Neural progenitor cell (in vitro differentiated cells): ENCODE data around the gene ELMO1. TPM values are rescaled to one million over a fixed set of nuclear protein-coding genes. Genes with fewer than 3 reads are reported as not detected.

Source experiments
- DNase-seq: peaks from one replicate; pipeline ENCODE4 v3.0.0-alpha.2; 2016; ENCODE audit warnings: low spot score
- H2AFZ ChIP-seq: fragments of 200-600 bp; sonication (generic); replicated peaks from 2 replicates; pipeline ENCODE4 v1.6.1; 2016; ENCODE audit warnings: antibody characterized with exemption
- H3F3A ChIP-seq: fragments of 200-600 bp; sonication (generic); 2 replicates; pipeline ENCODE4 v1.6.1; 2016; ENCODE audit warnings: antibody characterized with exemption, low read depth
- H3K27ac ChIP-seq: fragments of 200-600 bp; sonication (generic); 2 replicates; pipeline ENCODE4 v1.5.1; 2016; ENCODE audit warnings: mild to moderate bottlenecking
- H3K27me3 ChIP-seq: fragments of 200-600 bp; sonication (generic); 2 replicates; pipeline ENCODE4 v1.6.1; 2016; ENCODE audit warnings: mild to moderate bottlenecking, moderate library complexity
- H3K36me3 ChIP-seq: fragments of 200-600 bp; sonication (generic); 2 replicates; pipeline ENCODE4 v1.5.1; 2016
- H3K4me1 ChIP-seq: fragments of 200-600 bp; sonication (generic); 2 replicates; pipeline ENCODE4 v1.6.1; 2016; ENCODE audit warnings: mixed run types
- H3K4me2 ChIP-seq: fragments of 200-600 bp; sonication (generic); 2 replicates; pipeline ENCODE4 v1.6.1; 2016
- H3K4me3 ChIP-seq: fragments of 200-600 bp; sonication (generic); 2 replicates; pipeline ENCODE4 v1.5.1; 2016
- H3K79me2 ChIP-seq: fragments of 200-600 bp; sonication (generic); 2 replicates; pipeline ENCODE4 v1.6.1; 2016; ENCODE audit warnings: low read depth
- H3K9ac ChIP-seq: fragments of 200-600 bp; sonication (generic); 2 replicates; pipeline ENCODE4 v1.6.1; 2016
- H3K9me3 ChIP-seq: fragments of 200-600 bp; sonication (generic); 2 replicates; pipeline ENCODE4 v1.5.1; 2016; ENCODE audit warnings: low read depth
- H4K20me1 ChIP-seq: fragments of 200-600 bp; sonication (generic); 2 replicates; pipeline ENCODE4 v1.6.1; 2016; ENCODE audit warnings: low read depth
- H3K27ac Mint-ChIP-seq: 3 replicates; pipeline ENCODE4 v1.8.0; 2021; ENCODE audit warnings: mixed read lengths
- H3K27me3 Mint-ChIP-seq: 2 replicates; pipeline ENCODE4 v1.8.0; 2022; ENCODE audit warnings: low read depth, mild to moderate bottlenecking, inconsistent platforms, moderate library complexity, mixed read lengths; ENCODE audit not compliant: insufficient read depth
- H3K36me3 Mint-ChIP-seq: 3 replicates; pipeline ENCODE4 v1.8.0; 2021; ENCODE audit warnings: mixed read lengths
- H3K4me1 Mint-ChIP-seq: 3 replicates; pipeline ENCODE4 v1.8.0; 2021; ENCODE audit warnings: mixed read lengths
- H3K4me3 Mint-ChIP-seq: 3 replicates; pipeline ENCODE4 v1.8.0; 2021; ENCODE audit warnings: mild to moderate bottlenecking, moderate library complexity, mixed read lengths
- H3K9me3 Mint-ChIP-seq: 3 replicates; pipeline ENCODE4 v1.8.0; 2020; ENCODE audit warnings: mixed read lengths
- EZH2 ChIP-seq: fragments of 200-600 bp; sonication (generic); IDR thresholded peaks from 2 replicates; pipeline ENCODE4 v1.6.1; 2017; ENCODE audit warnings: antibody characterized with exemption, mild to moderate bottlenecking, moderate library complexity
- EZH2phosphoT487 ChIP-seq: fragments of 200-600 bp; sonication (generic); IDR thresholded peaks from 2 replicates; pipeline ENCODE4 v1.6.1; 2017; ENCODE audit warnings: antibody characterized with exemption
- total RNA-seq: library from RNA; depleted of rRNA; stranded (reverse); fragments of >200 nt; gene quantifications from 2 replicates; pipeline ENCODE4 v1.2.3, GENCODE V29; 2015; ENCODE audit warnings: low replicate concordance
- TF ChIP-seq, protein P1 (sequence below): fragments of 200-600 bp; sonication (generic); IDR thresholded peaks from 2 replicates; pipeline ENCODE4 v1.5.1; 2017; ENCODE audit warnings: antibody characterized with exemption, mild to moderate bottlenecking

The ELMO1 gene
- total RNA-seq, 1 donor from 2014 or later, result 22.0 TPM

DNA sequence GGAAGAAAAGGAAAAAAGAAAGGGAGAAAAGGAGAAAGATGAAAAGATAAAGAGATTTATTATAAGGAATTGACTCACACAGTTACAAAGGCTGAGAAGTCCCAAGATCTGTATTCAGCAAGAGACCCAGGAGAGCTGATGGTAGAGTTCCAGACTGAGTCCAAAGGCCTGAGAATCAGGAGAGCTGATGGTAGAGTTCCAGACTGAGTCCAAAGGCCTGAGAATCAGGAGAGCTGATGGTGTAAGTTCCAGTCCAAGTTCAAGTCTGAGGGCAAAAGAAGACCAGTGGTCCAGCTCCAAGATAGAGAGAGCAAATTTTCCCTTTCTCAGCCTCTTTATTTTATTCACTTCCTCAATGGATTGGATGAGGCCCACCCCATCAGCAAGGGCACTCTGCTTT, 627.0 kb downstream of the ELMO1 start:
- Mint-ChIP-seq H3K27me3 (peaks cover 5% of the 10 kb centered on the region), H3K4me3 (no peak overlapping the region), H3K4me1 (no peaks in the 10 kb centered on the region), H3K9me3 (no peaks in the 10 kb centered on the region), H3K27ac (no peak overlapping the region), H3K36me3 (no peaks in the 10 kb centered on the region)
- no peaks in the 10 kb centered on the region for H4K20me1 ChIP-seq
- no peak overlapping the region for H3K4me3 ChIP-seq
- H3F3A ChIP-seq, result no peaks in the 10 kb centered on the region
- DNase-seq, result no peak
- H3K27ac ChIP-seq, result no peak overlapping the region
- no peaks in the 10 kb centered on the region for H3K36me3 ChIP-seq
- no peaks in the 10 kb centered on the region for H3K4me1 ChIP-seq
- H3K9me3 ChIP-seq, result no peaks in the 10 kb centered on the region
- TF ChIP-seq EZH2 (no peak), EZH2phosphoT487 (no peak)
- TF ChIP-seq, protein P1, sequence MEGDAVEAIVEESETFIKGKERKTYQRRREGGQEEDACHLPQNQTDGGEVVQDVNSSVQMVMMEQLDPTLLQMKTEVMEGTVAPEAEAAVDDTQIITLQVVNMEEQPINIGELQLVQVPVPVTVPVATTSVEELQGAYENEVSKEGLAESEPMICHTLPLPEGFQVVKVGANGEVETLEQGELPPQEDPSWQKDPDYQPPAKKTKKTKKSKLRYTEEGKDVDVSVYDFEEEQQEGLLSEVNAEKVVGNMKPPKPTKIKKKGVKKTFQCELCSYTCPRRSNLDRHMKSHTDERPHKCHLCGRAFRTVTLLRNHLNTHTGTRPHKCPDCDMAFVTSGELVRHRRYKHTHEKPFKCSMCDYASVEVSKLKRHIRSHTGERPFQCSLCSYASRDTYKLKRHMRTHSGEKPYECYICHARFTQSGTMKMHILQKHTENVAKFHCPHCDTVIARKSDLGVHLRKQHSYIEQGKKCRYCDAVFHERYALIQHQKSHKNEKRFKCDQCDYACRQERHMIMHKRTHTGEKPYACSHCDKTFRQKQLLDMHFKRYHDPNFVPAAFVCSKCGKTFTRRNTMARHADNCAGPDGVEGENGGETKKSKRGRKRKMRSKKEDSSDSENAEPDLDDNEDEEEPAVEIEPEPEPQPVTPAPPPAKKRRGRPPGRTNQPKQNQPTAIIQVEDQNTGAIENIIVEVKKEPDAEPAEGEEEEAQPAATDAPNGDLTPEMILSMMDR, result no peak
- H3K79me2 ChIP-seq, result no peaks in the 10 kb centered on the region
- no peak overlapping the region for H3K4me2 ChIP-seq
- H3K9ac ChIP-seq, result no peak overlapping the region
- H2AFZ ChIP-seq, result no peak overlapping the region
- no peaks in the 10 kb centered on the region for H3K27me3 ChIP-seq

DNA sequence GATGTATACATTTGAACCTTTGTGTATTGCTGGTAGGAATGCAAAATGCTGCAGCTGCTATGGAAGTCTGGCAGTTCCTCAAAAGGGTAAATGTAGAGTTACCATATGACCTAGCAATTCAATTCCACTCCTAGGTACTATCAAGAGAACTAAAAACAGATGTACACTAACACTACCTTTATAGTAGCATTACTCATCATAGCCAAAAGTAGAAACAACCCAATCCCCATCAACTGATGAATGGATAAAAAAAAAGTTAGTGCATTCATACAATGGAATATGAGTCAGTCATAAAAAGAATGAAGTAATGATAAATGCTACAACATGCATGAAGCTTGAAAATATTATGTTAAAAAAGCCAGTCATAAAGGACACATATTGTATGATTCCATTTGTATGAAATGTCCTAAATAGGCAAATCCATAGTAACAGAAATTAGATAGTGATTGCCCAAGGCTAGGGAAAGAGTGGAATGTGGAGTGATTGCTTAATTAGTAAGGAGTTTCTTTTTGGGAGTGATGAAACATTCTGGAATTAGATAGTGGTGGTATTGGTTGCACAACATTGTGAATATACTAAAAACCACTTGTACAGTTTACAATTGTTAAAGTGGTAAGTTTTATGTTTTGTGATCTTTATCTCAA, 628.0 kb downstream of the ELMO1 start:
- no peaks in the 10 kb centered on the region for H3K9me3 ChIP-seq
- no peaks in the 10 kb centered on the region for H3K36me3 ChIP-seq
- no peak overlapping the region for H3K4me2 ChIP-seq
- no peaks in the 10 kb centered on the region for H3F3A ChIP-seq
- H3K27me3 ChIP-seq, result no peaks in the 10 kb centered on the region
- no peak overlapping the region for H3K4me3 Mint-ChIP-seq
- no peak overlapping the region for H2AFZ ChIP-seq
- H3K4me1 ChIP-seq, result no peaks in the 10 kb centered on the region
- no peak overlapping the region for H3K4me3 ChIP-seq
- H3K9me3 Mint-ChIP-seq, result no peaks in the 10 kb centered on the region
- no peak overlapping the region for H3K9ac ChIP-seq
- no peaks in the 10 kb centered on the region for H3K36me3 Mint-ChIP-seq
- no peaks in the 10 kb centered on the region for H4K20me1 ChIP-seq
- H3K4me1 Mint-ChIP-seq, result no peaks in the 10 kb centered on the region
- no peak overlapping the region for H3K27ac ChIP-seq
- no peak overlapping the region for H3K27ac Mint-ChIP-seq
- H3K79me2 ChIP-seq, result no peaks in the 10 kb centered on the region
- H3K27me3 Mint-ChIP-seq, result peaks cover 5% of the 10 kb centered on the region
- no peak for DNase-seq
- TF ChIP-seq EZH2 (no peak), EZH2phosphoT487 (no peak)
- TF ChIP-seq, protein P1, result no peak

GRCh38 chr7:36819639-36820038, 629.0 kb downstream of the ELMO1 start:
- Mint-ChIP-seq H3K4me3 (no peak overlapping the region), H3K27me3 (peaks cover 2% of the 10 kb centered on the region)
- TF ChIP-seq EZH2phosphoT487 (no peak), EZH2 (no peak)
- TF ChIP-seq, protein P1, result no peak

More at GRCh38 chr7:36819639-36820038, 629.0 kb downstream of the ELMO1 start:
- no peak for DNase-seq
- no peaks in the 10 kb centered on the region for H3K36me3 Mint-ChIP-seq
- H4K20me1 ChIP-seq, result no peaks in the 10 kb centered on the region
- H3K4me1 Mint-ChIP-seq, result no peaks in the 10 kb centered on the region
- no peaks in the 10 kb centered on the region for H3F3A ChIP-seq
- no peaks in the 10 kb centered on the region for H3K4me1 ChIP-seq
- H3K36me3 ChIP-seq, result no peaks in the 10 kb centered on the region
- no peaks in the 10 kb centered on the region for H3K79me2 ChIP-seq
- H3K9me3 ChIP-seq, result no peaks in the 10 kb centered on the region
- no peaks in the 10 kb centered on the region for H3K9me3 Mint-ChIP-seq
- no peak overlapping the region for H2AFZ ChIP-seq
- H3K9ac ChIP-seq, result no peak overlapping the region
- no peak overlapping the region for H3K27ac ChIP-seq
- H3K27me3 ChIP-seq, result no peaks in the 10 kb centered on the region
- H3K4me2 ChIP-seq, result no peak overlapping the region
- no peak overlapping the region for H3K27ac Mint-ChIP-seq
- no peak overlapping the region for H3K4me3 ChIP-seq
